PC-3 (cell line): ENCODE data around the gene PDIA6.

Experiments used
- EZH2 ChIP-seq: fragments of 300-600 bp; sonication (generic); IDR thresholded peaks from one replicate; pipeline ENCODE4 v1.6.1; 2017; ENCODE audit warnings: antibody characterized with exemption, mild to moderate bottlenecking, low read length; ENCODE audit not compliant: unreplicated experiment
- EZH2phosphoT487 ChIP-seq: fragments of 300-600 bp; sonication (generic); IDR thresholded peaks from 2 replicates; pipeline ENCODE4 v1.6.1; 2018; ENCODE audit warnings: mild to moderate bottlenecking, antibody characterized with exemption, low read length, borderline replicate concordance

DNA sequence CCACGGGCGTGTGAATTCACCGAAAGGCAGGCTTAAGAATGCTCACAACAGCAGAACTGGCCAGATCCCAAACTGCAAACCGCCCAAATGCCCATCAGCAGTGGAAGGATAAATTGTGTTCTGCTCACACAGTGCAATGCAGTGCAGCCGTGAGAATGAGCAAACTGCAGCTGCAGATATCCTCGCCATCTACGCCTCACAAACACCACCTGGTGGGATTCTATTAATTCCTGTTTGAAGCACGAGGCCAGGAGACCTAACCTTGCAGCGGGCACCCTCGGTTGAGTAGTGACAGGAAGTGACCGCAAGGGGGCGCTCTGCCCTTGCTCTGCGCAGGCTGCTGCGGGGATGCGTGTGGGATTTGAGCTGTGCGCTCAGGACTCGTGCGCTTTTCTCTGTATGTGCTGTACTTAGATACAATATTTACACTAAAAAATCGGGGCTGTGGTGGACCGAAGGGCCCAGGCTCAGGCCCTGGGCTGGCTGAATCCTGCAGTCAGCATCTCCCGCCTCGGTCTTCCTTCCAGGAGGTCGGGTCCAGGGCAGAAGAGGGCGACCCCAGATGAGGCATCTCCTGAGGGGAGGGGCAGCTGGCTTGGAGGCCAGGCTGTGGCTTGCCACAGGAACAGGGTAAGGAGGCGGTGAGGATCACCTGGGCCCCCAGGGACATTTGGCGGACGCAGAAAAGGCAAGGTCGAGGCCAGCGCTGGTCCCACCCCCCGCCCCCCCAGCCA lies 19.8 kb upstream of the PDIA6 start:
- TF ChIP-seq EZH2 (no peak), EZH2phosphoT487 (no peak)
